SK-N-SH treated with all-trans-retinoic acid at 6 μM for 48 hours (cell line): ENCODE measurements around the gene ITPRID2.

ENCODE experiments used
- CREB5 ChIP-seq: fragments of 250-450 bp; sonication (Bioruptor Pico); IDR thresholded peaks from 2 replicates; pipeline ENCODE4 v1.5.1; 2020; ENCODE audit warnings: low read depth, mild to moderate bottlenecking, moderate library complexity
- CSDC2 ChIP-seq: fragments of 250-450 bp; sonication (Bioruptor Pico); IDR thresholded peaks from 2 replicates; pipeline ENCODE4 v1.5.0; 2020; ENCODE audit warnings: mild to moderate bottlenecking, moderate library complexity
- GLIS3 ChIP-seq: fragments of 250-450 bp; sonication (Bioruptor Pico); IDR thresholded peaks from 2 replicates; pipeline ENCODE4 v1.5.0; 2020; ENCODE audit warnings: mild to moderate bottlenecking, moderate library complexity
- OSR1 ChIP-seq: fragments of 250-450 bp; sonication (Bioruptor Pico); IDR thresholded peaks from 2 replicates; pipeline ENCODE4 v1.8.0; 2022; ENCODE audit warnings: moderate library complexity, mild to moderate bottlenecking, inconsistent platforms
- PATZ1 ChIP-seq: fragments of 250-450 bp; sonication (Bioruptor Pico); IDR thresholded peaks from 2 replicates; pipeline ENCODE4 v1.8.0; 2020; ENCODE audit warnings: mild to moderate bottlenecking, moderate library complexity, borderline replicate concordance
- POU6F1 ChIP-seq: fragments of 250-450 bp; sonication (Bioruptor Pico); IDR thresholded peaks from 2 replicates; pipeline ENCODE4 v1.8.0; 2021; ENCODE audit warnings: low read depth, mild to moderate bottlenecking, moderate library complexity, borderline replicate concordance

- TF ChIP-seq PATZ1: no peak
- no peak for TF ChIP-seq POU6F1 (CRISPR knock-in tag)
- no peak for TF ChIP-seq OSR1
- no peak for TF ChIP-seq CREB5
- TF ChIP-seq GLIS3 (CRISPR knock-in tag): no peak
- TF ChIP-seq CSDC2 (CRISPR knock-in tag): no peak
Observed at GRCh38 chr2:181847702-181848101, 43.8 kb upstream of the ITPRID2 start.
